Left lung (tissue), 10 donors: ENCODE results near the gene MTFR1L. TPM values are rescaled to one million over a fixed set of nuclear protein-coding genes. Genes with fewer than 3 reads are reported as not detected.

ENCODE experiments used
- ATAC-seq: fragments of 200-7000 bp; cut with Tn5 transposase; one replicate; pipeline ENCODE4 v1.9.1; 2020; ENCODE audit warnings: moderate library complexity
- DNase-seq, 4 donors: peaks; one replicate each; pipeline ENCODE4 v3.0.0-alpha.2; 2013 to 2020
- H3K27ac ChIP-seq, 2 donors: fragments of 200-600 bp; sonication (generic) in 1 of 2; one replicate each; pipeline versions ENCODE4 v1.5.0 to v1.8.0; 2020 to 2021
- H3K27me3 ChIP-seq, 2 donors: fragments of 200-600 bp; sonication (generic) in 1 of 2; one replicate each; pipeline versions ENCODE4 v1.5.0 to v1.8.0; 2020 to 2021
- H3K36me3 ChIP-seq, 2 donors: fragments of 200-600 bp; sonication (generic) in 1 of 2; one replicate each; pipeline versions ENCODE4 v1.5.0 to v1.8.0; 2020 to 2021
- H3K4me1 ChIP-seq, 2 donors: fragments of 200-600 bp; one replicate each; pipeline ENCODE4 v1.8.0; 2021
- H3K4me3 ChIP-seq, 2 donors: fragments of 200-600 bp; sonication (generic) in 1 of 2; one replicate each; pipeline versions ENCODE4 v1.5.0 to v1.8.0; 2020 to 2021; ENCODE audit warnings: mild to moderate bottlenecking in 1 of 2
- H3K9me3 ChIP-seq, 2 donors: fragments of 200-600 bp; sonication (generic) in 1 of 2; one replicate each; pipeline versions ENCODE4 v1.5.0 to v1.8.0; 2020 to 2021
- CTCF ChIP-seq, 2 donors: fragments of 200-600 bp; sonication (generic) in 1 of 2; IDR thresholded peaks; one replicate each; pipeline versions ENCODE4 v1.5.0 to v1.8.0; 2021; ENCODE audit warnings: antibody characterized with exemption in 2 of 2
- intact Hi-C, 2 donors: fragments of 100-400 bp; cut with DNase I; formaldehyde crosslinking; loops; one replicate each; pipeline versions ENCODE4 v1.11.2 to v1.14.2; 2022
- polyA plus RNA-seq, 6 donors: library from polyadenylated mRNA; unstranded; fragments of 120-200 nt; gene quantifications; one replicate each; pipeline ENCODE4 v1.2.1, GENCODE V29; 2013; ENCODE audit not compliant: insufficient read length in 6 of 6
- total RNA-seq, 2 donors: library from RNA; stranded (reverse); fragmentation: NEBNext Ultra II Directional; extraction: Animal tissue kit (Norgen Biotek cat#: 25700); gene quantifications; one replicate each; pipeline ENCODE4 v1.2.1, GENCODE V29; 2021
- donor health status: DM: no; HTN: yes; CAD: no.
- donor health status: DM: no; HTN: no; CAD: no.

MTFR1L gene
- total and polyA plus RNA-seq, 8 donors: 44.5 to 88.4 (median 79.3) TPM

GRCh38 chr1:25810341-25811299, 9.1 kb upstream of the MTFR1L start:
- peaks cover 0 to 87% of the 10 kb centered on the region in 2 donors for H3K36me3 ChIP-seq
- peak; percentile 46 to 93 (median 66) for DNase-seq

GRCh38 chr1:25811384-25812082, 8.2 kb upstream of the MTFR1L start:
- H3K27ac ChIP-seq: no peak overlapping the region
- peaks cover 0 to 86% of the 10 kb centered on the region in 2 donors for H3K36me3 ChIP-seq
- intact Hi-C loops: no loop called here

More at GRCh38 chr1:25810341-25811299, 9.1 kb upstream of the MTFR1L start:
- no peak overlapping the region for H3K27ac ChIP-seq
- peaks cover 8 to 36% of the 10 kb centered on the region in 2 donors for H3K4me1 ChIP-seq
- peak; percentile 92 to 94 for TF ChIP-seq CTCF (IDR thresholded peaks at IDR 0.05)
- peak; percentile 81 for ATAC-seq
- intact Hi-C loops: no loop called here
- H3K9me3 ChIP-seq: no peaks in the 10 kb centered on the region
- H3K4me3 ChIP-seq: no peak overlapping the region
- H3K27me3 ChIP-seq: no peaks in the 10 kb centered on the region

GRCh38 chr1:25813071-25813733, 6.6 kb upstream of the MTFR1L start:
- Histone ChIP-seq H3K27me3 (no peaks in the 10 kb centered on the region), H3K36me3 (peaks cover 0 to 69% of the 10 kb centered on the region in 2 donors), H3K4me1 (peaks cover 0 to 33% of the 10 kb centered on the region in 2 donors), H3K4me3 (no peak overlapping the region), H3K27ac (no peak overlapping the region), H3K9me3 (no peaks in the 10 kb centered on the region)
- ATAC-seq: no peak
- intact Hi-C loops: no loop called here
- no peak for TF ChIP-seq CTCF (IDR thresholded peaks at IDR 0.05)
- DNase-seq: no peak

More at GRCh38 chr1:25811384-25812082, 8.2 kb upstream of the MTFR1L start:
- Histone ChIP-seq H3K4me3 (no peak overlapping the region), H3K4me1 (peaks cover under 1 to 28% of the 10 kb centered on the region in 2 donors), H3K27me3 (no peaks in the 10 kb centered on the region), H3K9me3 (no peaks in the 10 kb centered on the region)
- ATAC-seq (no peak), DNase-seq (no peak)
- no peak for TF ChIP-seq CTCF (IDR thresholded peaks at IDR 0.05)

- intact Hi-C loops: no loop called here
- Histone ChIP-seq H3K27ac (no peak overlapping the region), H3K4me1 (peaks cover 0 to 39% of the 10 kb centered on the region in 2 donors), H3K4me3 (no peak overlapping the region), H3K9me3 (no peaks in the 10 kb centered on the region), H3K36me3 (peaks cover 0 to 62% of the 10 kb centered on the region in 2 donors), H3K27me3 (no peaks in the 10 kb centered on the region)
- no peak for ATAC-seq
- TF ChIP-seq CTCF (IDR thresholded peaks at IDR 0.05): no peak
- DNase-seq: no peak
Observed at GRCh38 chr1:25813734-25814471, 5.9 kb upstream of the MTFR1L start.
